GM19324 (cell line): ENCODE measurements around the gene UGT1A10.
"Not testable (repeated sequence)": the region's sequence is repeated elsewhere in the genome, so short reads cannot be mapped to it uniquely, and the experiment has no call there.

Experiments used
- ATAC-seq: cut with Tn5 transposase; IDR thresholded peaks from one replicate; pipeline ENCODE4 v1.9.1; 2021; ENCODE audit warnings: mild to moderate bottlenecking, moderate library complexity; ENCODE audit not compliant: unreplicated experiment, low FRiP score

The UGT1A10 gene

DNA sequence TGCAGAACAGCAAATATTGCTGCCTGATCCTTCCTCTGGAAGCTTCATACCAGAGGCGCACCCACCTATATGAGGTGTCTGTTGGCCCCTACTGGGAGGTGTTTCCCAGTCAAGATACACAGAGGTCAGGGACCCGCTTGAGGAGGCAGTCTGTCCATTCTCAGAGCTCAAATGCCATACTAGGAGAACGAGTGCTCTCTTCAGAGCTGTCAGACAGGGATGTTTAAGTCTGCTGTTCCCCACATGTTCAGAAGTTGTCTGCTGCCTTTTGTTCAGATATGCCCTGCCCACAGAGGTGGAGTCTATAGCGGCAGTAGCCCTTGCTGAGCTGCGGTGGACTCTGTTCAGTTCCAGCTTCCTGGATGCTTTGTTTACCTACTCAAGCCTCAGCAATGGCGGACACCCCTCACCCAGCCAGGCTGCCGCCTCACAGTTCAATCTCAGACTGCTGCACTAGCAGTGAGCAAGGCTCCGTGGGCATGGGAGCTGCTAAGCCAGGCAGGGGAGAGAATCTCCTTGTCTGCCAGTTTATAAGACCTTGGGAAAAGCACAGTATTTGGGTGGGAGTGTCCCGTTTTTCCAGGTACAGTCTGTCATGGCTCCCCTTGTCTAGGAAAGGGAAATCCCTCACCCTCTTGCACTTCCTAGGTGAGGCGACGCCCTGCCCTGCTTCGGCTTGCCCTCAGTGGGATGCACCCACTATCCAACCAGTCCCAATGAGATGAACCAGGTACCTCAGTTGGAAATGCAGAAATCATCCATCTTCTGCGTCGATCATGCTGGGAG, 100.8 kb downstream of the UGT1A10 start:
- not testable (repeated sequence) for ATAC-seq

DNA sequence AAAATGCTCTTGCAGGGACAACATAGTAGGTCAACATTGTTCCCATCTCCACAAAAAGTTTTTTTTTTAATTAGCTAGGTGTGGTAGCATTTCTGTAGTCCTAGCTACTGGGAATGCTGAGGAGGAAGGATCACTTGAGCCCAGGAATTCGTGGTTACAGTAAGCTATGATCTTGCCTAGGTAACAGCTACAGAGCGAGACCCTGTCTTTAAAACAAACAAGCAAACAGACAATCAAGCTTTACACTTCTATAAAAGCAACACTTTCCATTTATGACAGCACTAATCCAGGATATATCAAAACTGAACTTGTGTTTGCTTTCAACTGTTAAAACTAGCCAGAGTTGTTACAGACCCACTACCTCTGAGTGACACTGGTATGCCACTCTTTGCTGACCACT, 104.6 kb downstream of the UGT1A10 start:
- ATAC-seq: no peak

GRCh38 chr2:233743464-233744259, 107.4 kb downstream of the UGT1A10 start:
- ATAC-seq: no peak

GRCh38 chr2:233745073-233745755, 109.0 kb downstream of the UGT1A10 start:
- ATAC-seq: no peak

DNA sequence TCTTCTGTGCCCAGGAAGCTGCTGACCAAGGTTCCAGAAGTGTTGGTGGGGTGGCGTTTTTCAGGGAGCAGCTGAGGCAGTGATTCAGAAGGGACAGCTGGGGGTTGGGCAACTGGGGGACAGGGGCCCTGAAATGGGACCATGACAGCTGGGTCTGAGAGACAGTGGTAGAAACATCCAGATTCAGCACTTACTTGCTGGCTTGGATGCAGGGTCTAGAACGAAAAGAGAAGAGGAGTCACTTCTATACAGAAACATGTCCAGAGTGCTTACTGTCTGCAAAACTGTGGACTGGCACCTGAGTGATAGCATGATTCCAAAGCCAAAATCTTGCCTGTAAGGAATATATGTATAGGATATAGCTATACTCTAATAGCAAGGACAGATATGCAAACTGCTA, 109.6 kb downstream of the UGT1A10 start:
- ATAC-seq: not testable (repeated sequence)

DNA sequence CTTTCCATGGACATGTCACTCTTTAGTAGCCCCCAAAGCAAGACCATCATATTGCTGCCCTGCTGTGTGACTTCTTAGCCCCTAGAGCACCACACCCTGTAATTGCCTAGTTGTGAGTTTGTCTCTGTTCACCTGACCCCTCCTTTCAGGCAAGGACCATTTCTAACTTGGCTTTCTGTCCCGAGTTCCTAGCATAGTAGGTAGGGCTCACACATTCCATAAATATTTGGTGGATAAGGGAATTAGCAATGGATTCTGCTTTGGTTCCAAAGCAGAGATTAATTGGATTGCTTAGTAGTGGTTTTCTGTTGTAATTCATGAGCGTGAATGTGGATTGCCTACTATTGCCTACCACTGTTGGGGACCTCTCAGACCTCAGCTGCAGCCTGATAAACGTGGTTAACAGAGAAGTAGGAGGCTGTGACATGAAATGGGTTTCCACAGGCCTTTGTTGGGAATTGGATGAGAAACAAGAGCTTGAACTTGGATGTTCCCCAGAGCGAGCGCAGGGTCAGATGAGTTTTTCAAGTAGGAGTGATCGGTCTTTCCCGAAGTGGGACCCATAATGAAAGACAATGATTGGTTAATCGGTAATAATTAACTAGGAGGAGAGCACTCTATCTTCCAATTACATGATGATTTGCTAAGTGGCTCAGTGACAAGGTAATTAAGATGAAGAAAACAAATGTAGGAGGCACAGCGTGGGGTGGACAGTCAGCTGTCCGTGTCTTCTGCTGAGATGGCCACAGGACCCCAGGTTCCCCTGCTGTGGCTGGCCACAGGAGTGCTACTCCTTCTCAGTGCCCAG, 110.4 kb downstream of the UGT1A10 start:
- ATAC-seq: no peak

- ATAC-seq: no peak
These were observed 111.0 kb downstream of the UGT1A10 start for GRCh38 chr2:233747283-233747544.

DNA sequence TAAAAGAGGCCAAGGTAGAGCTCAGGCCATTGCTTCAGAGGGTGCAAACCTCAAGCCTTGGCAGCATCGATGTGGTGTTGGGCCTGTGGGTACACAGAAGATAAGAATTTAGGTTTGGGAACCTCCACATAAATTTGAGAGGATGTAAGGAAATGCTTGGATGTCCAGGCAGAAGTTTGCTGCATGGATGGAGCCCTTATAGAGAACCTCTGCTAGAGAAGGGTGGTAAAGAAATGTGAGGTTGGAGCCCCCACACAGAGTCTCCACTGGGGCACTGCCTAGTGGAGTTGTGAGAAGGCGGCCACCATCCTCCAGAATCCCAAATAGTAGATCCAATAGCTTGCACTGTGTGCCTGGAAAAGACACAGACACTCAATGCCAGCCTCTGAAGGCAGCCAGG, 114.4 kb downstream of the UGT1A10 start:
- not testable (repeated sequence) for ATAC-seq

GRCh38 chr2:233751212-233752009, 115.2 kb downstream of the UGT1A10 start:
- ATAC-seq: not testable (repeated sequence)

GRCh38 chr2:233754872-233755611, 118.8 kb downstream of the UGT1A10 start:
- ATAC-seq: no peak

- no peak for ATAC-seq
These were observed 120.3 kb downstream of the UGT1A10 start for GRCh38 chr2:233756429-233757081.

DNA sequence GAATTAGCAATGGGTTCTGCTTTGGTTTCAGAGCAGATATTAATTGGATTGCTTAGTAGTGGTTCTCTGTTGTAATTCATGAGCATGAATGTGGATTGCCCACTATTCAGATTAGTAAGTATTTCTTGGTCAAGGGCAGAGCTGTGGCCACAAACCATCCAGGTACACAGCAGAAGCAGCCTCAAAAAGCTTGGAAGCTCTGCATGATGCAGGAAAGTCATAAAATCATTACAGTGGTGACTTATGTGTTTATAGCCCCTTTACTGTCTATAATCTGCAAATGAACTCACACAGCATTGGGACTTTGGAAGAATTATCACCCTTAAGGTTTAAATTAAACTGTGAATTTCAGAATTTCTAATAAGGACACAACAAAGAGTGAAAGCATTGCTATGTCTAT, 121.9 kb downstream of the UGT1A10 start:
- no peak for ATAC-seq

GRCh38 chr2:233758849-233759248, 122.6 kb downstream of the UGT1A10 start:
- ATAC-seq: no peak

DNA sequence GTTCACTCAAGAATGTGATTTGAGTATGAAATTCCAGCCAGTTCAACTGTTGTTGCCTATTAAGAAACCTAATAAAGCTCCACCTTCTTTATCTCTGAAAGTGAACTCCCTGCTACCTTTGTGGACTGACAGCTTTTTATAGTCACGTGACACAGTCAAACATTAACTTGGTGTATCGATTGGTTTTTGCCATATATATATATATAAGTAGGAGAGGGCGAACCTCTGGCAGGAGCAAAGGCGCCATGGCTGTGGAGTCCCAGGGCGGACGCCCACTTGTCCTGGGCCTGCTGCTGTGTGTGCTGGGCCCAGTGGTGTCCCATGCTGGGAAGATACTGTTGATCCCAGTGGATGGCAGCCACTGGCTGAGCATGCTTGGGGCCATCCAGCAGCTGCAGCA, 123.8 kb downstream of the UGT1A10 start, which contains the start of gene UGT1A1:
Gene UGT1A1 (plus strand): TSS at position 228 of the 400 bp plus-strand sequence. CDS start 18 bp downstream, at position 246.
- no peak for ATAC-seq

GRCh38 chr2:233761040-233761769, 125.0 kb downstream of the UGT1A10 start:
- ATAC-seq: no peak

DNA sequence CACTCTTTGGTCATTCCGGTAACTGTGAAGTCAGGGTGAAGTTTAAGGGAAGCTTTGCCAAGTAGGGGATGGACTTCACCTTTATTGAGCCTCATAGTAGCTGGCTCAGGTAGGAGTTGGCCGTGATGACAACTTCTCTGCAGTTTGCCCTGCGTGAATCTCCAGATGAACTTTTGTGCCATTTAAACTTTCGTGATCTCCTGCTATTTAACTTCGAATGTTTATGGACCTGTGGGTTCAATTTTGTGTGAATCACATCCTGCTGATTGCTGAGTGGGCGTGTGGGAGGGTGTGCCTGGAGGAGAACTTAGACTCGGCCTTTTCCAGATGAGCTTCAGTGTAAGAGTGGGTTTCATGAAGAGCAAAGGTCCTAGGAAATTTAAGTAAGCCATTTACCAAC, 128.0 kb downstream of the UGT1A10 start:
- ATAC-seq: no peak

DNA sequence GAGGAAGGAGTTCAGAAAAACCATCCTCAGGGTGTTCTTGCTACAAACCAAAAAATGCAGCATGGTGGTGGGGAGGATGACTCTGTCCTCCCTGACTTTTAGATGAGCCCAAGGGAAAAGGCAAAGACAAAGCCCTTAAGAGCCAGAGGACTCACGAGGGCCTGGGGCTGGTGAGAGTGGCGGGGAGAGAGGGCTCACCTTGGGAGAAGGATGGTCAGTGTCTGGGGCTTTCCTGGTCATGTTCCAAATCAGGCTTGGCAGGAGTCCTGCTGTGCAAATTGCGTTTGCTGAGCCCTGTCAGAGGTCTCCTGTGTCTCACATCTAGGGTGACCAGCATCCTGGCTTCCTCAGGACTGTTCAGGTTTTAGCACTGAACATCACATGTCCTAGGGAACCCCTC, 128.5 kb downstream of the UGT1A10 start:
- ATAC-seq: no peak

DNA sequence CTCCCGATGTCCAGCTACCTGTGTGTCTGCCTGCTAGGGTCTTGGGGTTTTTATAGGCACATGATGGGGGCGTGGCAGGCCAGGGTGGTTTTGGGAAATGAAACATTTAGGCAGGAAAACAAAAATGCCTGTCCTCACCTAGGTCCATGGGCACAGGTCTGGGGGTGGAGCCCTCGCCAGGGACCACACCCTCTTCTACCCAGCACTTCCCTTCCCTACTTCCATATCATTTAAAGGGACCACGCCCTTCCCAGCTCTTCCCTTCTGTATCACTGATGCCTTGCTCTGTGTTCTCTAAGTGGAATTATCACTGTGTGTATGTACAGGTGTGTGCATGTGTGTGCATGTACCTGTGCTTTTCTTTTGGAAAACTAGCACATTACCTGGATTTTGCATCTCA, 130.2 kb downstream of the UGT1A10 start:
- ATAC-seq: no peak
